Measurements from ENCODE around the gene AQP11. TPM values are rescaled to one million over a fixed set of nuclear protein-coding genes. Genes with fewer than 3 reads are reported as not detected.
"Not testable (repeated sequence)": the region's sequence is repeated elsewhere in the genome, so short reads cannot be mapped to it uniquely, and the experiment has no call there.

The AQP11 gene
- total and polyA plus RNA-seq, 2 of the 4 experiments (the other 2 are of a cell fraction), result 1.1 TPM

DNA sequence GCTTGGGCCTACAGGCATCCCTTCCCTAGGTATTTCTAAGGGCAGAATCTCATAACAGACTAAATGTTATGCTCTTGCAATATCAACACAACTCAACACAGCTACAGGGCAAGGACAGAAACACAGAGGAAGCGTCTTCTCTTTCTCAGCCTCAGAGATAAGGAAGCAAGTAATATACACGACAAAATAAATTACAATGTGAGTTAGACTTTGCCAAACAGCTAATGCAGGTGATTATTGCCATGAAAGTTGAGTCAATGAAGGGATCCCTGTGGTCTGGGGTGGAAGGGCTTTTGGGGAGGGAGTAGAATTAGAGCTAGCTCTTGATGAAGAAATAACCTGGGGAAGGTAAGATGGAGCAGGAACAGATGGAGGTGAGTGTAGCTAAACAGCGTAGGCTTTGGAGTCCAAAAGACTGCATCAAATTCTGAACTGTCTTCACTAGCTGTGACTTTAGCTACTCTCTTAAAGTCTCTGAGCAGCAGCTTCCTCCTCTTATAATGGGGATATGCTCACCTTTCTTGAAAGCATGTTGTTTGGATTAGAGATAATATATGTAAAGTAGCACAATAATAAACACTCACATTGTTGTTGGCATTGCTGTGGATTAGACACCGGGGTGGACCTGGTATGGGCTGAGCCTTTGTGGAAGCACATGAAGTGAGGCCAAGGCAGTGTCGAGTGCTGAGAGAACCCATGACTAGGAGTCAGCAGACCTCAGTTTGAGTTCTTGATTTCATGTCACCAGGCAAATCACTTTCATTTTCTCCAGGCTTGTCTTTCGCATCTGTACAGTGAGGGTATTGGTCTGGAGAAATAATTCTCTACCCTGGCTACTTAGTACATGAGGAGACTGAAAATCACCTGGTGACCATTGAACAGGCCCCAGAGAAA is 41.0 kb upstream of the AQP11 start (continued):
- no peak for TF ChIP-seq CHD1 (IDR thresholded peaks at IDR 0.05; ENCODE audit: low read depth, low read length)
- TF ChIP-seq MAZ (IDR thresholded peaks at IDR 0.05; ENCODE audit: borderline replicate concordance, low read depth, low read length), result no peak

DNA sequence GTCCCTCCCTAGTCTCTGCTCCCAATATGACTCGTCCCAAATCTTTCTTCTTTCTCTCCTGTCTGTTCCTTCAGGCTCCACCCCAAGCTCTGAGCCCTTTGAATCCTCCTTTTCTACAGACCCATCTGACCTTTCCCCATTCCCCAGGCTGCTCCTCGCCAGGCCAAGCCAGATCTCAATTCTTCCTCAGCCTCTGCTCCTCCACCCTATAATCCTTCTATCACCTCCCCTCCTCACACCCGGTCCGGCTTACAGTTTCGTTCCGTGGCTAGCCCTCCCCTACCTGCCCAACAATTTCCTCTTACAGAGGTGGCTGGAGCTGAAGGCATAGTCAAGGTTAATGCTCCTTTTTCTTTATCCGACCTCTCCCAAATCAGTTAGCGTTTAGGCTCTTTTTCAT is 38.3 kb upstream of the AQP11 start:
- H3K4me3 ChIP-seq (ENCODE audit: insufficient read depth, low read depth, low read length); H3K27me3 ChIP-seq (ENCODE audit: control insufficient read depth, insufficient read depth, low read length); H4K20me1 ChIP-seq (ENCODE audit: insufficient read depth, low read length); intact Hi-C loops (cut with micrococcal nuclease); H2BK15ac ChIP-seq (ENCODE audit: low read depth, low read length); H2BK120ac ChIP-seq (ENCODE audit: low read depth, low read length); H3K4me1 ChIP-seq (ENCODE audit: control insufficient read depth, insufficient read depth, low read length); dilution Hi-C loops (cut with HindIII; ENCODE audit: low sequenced_read_pairs, unreplicated experiment); H2AFZ ChIP-seq (replicated peaks; ENCODE audit: low read length, poor library complexity); H3K9me1 ChIP-seq (ENCODE audit: insufficient read depth, low read length); H4K5ac ChIP-seq (ENCODE audit: low read depth, low read length); H3K9me3 ChIP-seq (ENCODE audit: control insufficient read depth, insufficient read depth, low read length); H4K91ac ChIP-seq (ENCODE audit: insufficient read depth, low read depth, low read length); H2AK9ac ChIP-seq (replicated peaks; ENCODE audit: low read depth, low read length, poor library complexity); H3K14ac ChIP-seq (replicated peaks; ENCODE audit: low read depth, low read length); H3K79me1 ChIP-seq (ENCODE audit: low read depth in 1 of 2, low read length in 2 of 2); H2AK5ac ChIP-seq (ENCODE audit: low read depth, low read length); H3K9ac ChIP-seq (ENCODE audit: low read depth, low read length); ATAC-seq (ENCODE audit: low read depth); H2BK5ac ChIP-seq (ENCODE audit: low read depth, low read length, poor library complexity, severe bottlenecking); H3K4me2 ChIP-seq (ENCODE audit: low read depth, low read length); H3K27ac ChIP-seq (ENCODE audit: insufficient read depth, low read length); H3K4ac ChIP-seq (ENCODE audit: low read depth, low read length); H2BK20ac ChIP-seq (ENCODE audit: low read depth, low read length); BruUV-seq (replicated peaks); H3K56ac ChIP-seq (ENCODE audit: extremely low read depth, insufficient read depth, low read length); H4K8ac ChIP-seq (ENCODE audit: low read depth in 2 of 2, low read length in 2 of 2); H3K36me3 ChIP-seq (ENCODE audit: control insufficient read depth, insufficient read depth, low read length); H3K18ac ChIP-seq (ENCODE audit: low read depth, low read length); DNase-seq; POLR2A ChIA-PET (ENCODE audit: unreplicated experiment); H3K23ac ChIP-seq (ENCODE audit: low read depth, low read length): not testable (repeated sequence)
- WGBS, 2 experiments (ENCODE audit: extremely low coverage in 2 of 2, insufficient read length in 1 of 2), result 54% methylated on average over 3 of the region's 8 CpGs; no CpG with 5 or more reads in 1 of the 2 experiments
- CTCF ChIA-PET, result interaction anchor here (0.6 kb wide), 1 partner anchor 906 kb away, joined by 3 read pairs; no protein-coding TSS in a partner anchor
- in situ Hi-C loops (cut with MboI; ENCODE audit: low sequenced_read_pairs), result loop anchor here (5.0 kb wide), 1 partner anchor 354 kb away; no protein-coding TSS in a partner anchor
